DMS153 treated with DMSO at 0.1 percent for 48 hours (cell line): Measurements from ENCODE around the gene AMOTL1.
"Not testable (repeated sequence)": the region's sequence is repeated elsewhere in the genome, so short reads cannot be mapped to it uniquely, and the experiment has no call there.

Experiments used
- DNase-seq: peaks from one replicate; lab custom pipeline; 2025; ENCODE audit not compliant: unreplicated experiment; lab: John Stamatoyannopoulos, UW

The AMOTL1 gene

DNA sequence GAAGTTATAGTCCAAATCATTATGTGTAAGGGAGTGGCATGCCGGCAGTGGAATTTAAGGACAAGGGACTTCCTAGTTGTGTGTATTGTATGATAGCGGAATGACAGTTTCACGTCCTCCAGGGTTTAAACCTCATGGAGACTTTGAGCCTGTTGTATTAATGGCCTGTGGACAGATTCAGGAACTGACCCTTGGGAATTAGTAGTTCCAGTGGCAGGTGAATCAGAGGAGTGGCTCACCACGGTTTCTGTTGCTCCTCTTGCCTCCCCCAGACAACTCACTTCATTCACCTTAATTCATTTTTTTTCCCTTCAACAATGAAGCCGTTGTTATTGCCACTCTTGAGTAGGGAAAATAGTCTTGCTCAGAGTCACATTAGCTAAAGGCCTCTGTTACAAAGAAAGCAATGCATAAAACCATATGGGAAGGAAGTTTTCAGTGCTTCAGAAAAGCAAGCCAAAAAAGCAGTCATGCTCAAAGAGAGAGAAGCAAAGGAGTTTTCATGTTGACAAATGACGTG lies 22.6 kb downstream of the AMOTL1 start:
- DNase-seq = no peak

DNA sequence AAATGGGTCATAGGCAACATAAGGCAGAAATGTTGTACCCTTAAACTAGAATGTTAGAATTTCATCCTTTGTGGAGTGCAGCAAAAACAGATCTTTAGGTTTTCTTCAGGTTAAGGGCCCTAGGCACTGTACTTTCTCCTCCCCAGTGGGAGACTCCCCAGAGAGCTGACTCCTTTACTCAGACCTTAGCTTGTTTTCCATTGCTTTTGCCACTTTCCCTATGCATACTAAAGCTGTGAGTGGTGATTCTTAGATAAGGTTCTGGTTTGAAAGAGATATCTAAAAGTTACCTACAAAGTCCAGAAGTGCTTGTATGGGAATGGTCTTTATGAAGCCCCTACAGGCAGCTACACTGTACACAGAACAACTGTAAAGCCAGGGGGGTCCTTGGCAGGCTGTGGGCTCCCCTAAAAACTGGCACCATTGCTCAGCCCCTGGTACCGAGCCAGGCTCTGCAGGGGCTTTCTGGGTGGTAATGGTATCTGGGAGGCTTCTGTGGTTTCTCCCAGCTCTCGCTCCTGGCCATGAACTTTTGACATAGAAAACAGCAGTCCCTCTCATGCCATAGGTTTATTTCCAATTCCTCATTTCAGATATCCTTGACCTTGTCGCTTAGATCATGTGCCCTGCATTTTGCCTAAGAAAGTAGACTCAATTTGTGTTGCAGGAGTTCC lies 23.2 kb downstream of the AMOTL1 start:
- no peak for DNase-seq

DNA sequence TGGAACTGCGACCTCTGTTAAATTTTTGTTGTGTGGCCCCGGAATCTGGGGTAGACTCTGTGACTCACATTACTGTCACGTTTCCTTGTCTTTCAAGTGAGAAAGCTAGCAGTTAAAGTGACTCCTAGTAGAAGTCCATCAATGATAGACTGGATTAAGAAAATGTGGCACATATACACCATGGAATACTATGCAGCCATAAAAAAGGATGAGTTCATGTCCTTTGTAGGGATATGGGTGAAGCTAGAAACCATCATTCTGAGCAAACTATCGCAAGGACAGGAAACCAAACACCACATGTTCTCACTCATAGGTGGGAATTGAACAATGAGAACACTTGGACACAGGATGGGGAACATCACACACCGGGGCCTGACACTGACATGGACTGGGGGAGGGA lies 23.8 kb downstream of the AMOTL1 start:
- not testable (repeated sequence) for DNase-seq

GRCh38 chr11:94792451-94792850 lies 24.3 kb downstream of the AMOTL1 start:
- DNase-seq = no peak

DNA sequence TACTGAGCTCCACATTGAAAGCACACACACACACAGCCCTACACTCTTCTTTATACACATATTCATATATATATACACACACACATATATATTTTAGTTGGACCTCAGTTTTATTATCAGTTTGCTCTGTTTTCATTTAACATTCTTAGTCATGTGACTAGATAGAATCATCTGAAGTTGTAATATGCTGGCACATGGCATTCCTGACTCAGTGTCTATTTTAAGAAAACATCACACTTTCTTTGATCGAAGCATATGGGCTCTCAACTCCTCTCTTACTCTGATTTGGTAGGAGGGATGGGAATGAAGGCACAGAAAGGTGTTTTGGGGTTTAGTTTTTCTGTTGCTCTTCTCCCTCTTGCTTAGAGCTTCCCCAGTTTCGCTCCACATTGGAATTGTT lies 24.8 kb downstream of the AMOTL1 start:
- DNase-seq = no peak

DNA sequence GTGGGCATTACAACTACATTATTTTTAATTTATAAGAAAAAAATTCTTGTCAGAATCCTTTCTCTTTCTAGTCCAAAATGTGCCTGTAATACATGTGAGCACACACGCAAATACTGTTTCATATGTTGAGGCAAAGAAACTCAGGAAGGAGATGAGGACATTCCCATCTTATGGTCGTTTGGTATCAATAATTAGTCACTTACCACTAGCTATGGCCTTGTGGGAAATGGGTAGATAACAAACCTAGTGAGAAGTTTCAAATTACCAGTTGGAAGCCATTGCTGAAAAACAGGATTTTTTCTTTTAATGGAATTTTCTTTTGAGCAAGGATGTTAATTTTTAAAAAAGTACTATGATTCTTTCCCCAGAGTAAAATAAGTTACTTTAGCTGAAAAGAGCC lies 25.7 kb downstream of the AMOTL1 start:
- DNase-seq = no peak

DNA sequence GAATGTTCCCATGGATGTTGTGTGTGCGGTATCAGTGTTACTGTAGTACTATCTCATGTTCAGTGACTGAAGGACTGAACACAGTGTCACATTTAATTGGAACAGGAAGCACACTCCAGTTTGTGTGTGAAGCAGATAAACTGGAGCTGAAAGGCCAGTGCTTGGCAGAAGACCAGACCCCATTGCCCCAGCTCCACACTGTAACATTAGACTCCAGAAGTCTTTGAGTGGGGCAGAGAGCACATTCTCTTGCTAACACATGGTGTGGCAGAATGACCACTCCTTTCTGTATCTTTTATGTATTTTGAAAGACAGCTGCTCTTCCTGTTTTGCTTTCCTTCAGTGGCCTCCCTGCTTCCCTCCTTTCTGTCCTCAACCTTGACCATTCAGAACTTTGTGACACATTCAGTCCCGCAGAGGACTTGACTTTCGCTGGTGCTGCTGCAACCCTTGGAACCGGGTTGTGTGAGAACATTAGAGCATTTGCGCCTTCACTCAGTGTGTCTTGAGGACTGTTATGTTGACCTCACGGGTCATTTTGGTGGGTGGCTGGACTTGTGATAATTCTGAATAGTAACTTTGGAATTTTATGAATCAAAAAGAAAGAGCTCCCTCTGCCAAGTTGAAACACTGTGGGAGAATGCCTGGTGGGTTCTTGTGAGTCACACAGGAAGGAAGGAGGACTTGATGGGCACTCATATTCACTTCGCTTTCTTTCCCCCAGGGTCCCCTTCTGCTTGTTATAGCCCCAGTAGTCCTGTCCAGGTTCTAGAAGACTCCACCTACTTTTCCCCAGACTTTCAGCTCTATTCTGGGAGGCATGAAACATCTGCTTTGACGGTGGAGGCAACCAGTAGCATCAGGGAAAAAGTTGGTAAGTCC lies 26.4 kb downstream of the AMOTL1 start:
- peak; percentile 50 for DNase-seq

- DNase-seq = no peak
Measured at GRCh38 chr11:94795476-94796189, 27.5 kb downstream of the AMOTL1 start.

DNA sequence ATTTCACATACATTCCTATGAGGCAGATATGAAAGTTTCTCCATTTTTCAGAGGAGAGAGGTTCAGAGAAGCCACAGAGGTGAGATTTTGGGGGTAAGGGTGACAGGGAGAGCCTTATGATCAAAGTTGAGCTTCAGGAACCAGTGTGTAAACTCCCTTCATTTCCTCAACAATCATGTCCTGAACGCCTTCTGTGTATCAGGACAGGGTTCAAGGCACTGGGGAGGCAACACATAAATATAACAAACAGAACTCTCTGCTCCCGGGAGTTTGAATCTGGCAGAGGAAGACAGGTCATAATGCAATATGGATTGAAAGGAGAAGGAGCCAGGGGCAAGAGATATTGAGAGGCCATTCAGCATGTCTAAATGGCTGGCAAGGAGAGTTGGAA lies 28.0 kb downstream of the AMOTL1 start:
- no peak for DNase-seq

DNA sequence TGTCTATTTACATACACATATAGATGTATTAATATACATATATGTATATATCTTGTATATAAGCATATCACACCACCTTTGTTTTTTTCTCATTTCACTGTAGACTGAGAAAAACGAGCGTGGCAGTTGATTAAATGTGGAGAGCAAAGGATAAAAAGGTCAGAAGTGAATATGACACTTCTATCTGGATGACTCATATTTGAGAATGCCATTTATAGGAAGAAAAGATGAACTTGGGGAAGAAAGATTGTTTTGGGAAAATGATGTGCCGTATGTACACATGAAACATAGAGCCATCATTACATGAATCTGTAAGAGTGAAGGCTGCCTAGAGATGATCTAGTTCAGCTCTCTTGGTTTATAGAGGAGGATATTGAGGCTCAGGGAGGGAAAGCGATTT lies 28.7 kb downstream of the AMOTL1 start:
- DNase-seq = no peak

GRCh38 chr11:94799726-94800125 lies 31.6 kb downstream of the AMOTL1 start:
- DNase-seq = no peak

DNA sequence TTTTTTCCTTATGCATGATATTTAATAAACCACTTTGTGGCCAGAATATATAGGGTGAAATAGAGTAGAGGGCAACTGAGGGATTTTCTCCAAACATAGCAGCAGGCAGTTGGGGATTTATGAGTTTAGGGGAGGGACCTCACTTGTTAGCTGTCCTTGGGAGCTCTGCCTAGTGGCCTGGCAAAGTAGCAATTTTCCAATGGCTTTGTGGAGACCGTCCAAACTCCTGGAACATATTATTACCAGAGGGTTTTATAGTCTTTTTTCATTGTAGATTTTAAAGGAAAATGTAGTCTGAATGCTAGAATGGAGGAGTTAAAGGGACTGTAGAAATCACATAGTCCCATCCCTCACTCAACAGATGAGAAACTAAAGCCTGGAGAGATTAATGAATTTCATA lies 32.3 kb downstream of the AMOTL1 start:
- no peak for DNase-seq

DNA sequence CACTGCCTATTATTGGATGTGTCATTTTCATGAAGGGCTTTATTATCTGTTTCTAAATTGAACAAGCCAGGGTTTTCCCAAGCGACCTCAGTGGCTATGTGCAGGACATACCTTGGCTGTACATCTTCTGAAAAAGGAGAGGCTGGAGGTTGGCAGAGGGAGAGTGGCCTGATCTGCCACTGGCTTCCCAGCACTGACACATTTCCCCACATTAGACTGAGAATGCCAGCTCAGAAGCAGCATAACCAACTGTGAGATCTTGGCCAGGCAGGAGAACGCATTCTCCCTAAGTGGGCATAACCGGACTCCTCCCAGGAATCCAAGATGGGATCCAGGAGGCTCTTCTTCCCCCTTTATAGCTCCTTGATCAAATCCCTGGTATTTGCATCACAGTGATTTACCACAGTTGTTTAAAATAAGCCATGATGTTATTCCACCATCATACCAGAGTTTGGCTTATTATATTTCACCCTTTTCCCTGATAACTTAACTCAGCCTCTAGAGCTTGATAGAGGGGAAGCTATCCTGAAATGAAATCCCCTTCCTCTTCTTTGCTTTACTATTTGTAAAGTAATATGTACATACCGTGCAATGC lies 33.8 kb downstream of the AMOTL1 start:
- DNase-seq = no peak

GRCh38 chr11:94802501-94802900 lies 34.3 kb downstream of the AMOTL1 start:
- no peak for DNase-seq

DNA sequence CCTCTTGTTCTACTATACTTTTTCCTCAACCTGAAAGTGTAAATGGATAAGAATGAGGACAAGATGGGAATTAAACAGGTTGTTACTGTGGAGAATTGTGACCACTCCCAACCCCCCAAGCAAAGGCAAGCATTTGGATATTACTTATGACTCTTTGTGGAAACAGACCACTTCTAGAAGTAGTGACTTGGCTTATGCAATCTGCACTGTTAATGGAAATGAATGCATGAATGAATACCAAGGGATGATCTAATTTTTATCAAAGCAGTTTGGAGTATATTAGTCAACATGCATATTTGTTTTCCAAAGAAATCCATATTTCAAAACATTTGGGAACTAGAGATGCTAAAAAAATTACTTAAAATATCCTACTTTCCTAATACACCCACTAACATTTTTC lies 35.3 kb downstream of the AMOTL1 start:
- DNase-seq = no peak

- no peak for DNase-seq
Measured at GRCh38 chr11:94804874-94805273, 36.7 kb downstream of the AMOTL1 start.

- DNase-seq = no peak
Measured at GRCh38 chr11:94806014-94806413, 37.9 kb downstream of the AMOTL1 start.

- DNase-seq = no peak
Measured at GRCh38 chr11:94806419-94806818, 38.3 kb downstream of the AMOTL1 start.

DNA sequence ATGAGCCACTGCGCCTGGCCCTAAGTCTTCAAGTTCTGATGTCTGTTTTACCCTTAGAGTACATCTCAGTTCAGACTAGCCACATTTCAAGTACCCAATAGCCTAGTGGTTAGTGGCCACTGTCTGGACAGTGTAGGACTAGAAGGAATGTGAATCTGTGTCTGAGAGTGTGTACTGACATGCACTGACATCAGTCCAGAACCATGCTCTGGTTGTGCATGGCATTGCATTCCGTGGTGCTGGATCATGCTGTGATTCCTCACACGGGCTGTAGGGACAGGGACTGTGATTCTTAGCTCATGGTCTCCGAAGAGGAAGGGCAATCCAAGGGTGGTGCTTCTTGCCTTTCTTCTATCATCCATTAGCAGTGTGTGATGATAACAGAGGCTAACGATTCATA lies 41.1 kb downstream of the AMOTL1 start:
- no peak for DNase-seq

- not testable (repeated sequence) for DNase-seq
Measured at GRCh38 chr11:94812724-94813720, 44.9 kb downstream of the AMOTL1 start.
